Trophoblast cell (in vitro differentiated cells and primary cell): Measurements from ENCODE around the gene PTPRN2.

Experiments
- DNase-seq, 2 donors: peaks; one replicate each; pipeline ENCODE4 v3.0.0-alpha.2; 2016
- H2AFZ ChIP-seq: 2 replicates; pipeline ENCODE4 v1.6.1; 2013; ENCODE audit warnings: low read length, moderate library complexity, mild to moderate bottlenecking; ENCODE audit not compliant: insufficient read depth, poor library complexity
- H2AK5ac ChIP-seq: 2 replicates; pipeline ENCODE4 v1.6.1; 2013; ENCODE audit warnings: mild to moderate bottlenecking, low read length
- H2BK120ac ChIP-seq: 2 replicates; pipeline ENCODE4 v1.6.1; 2013; ENCODE audit warnings: low read length, mild to moderate bottlenecking, moderate library complexity; ENCODE audit not compliant: insufficient read depth, poor library complexity
- H2BK12ac ChIP-seq: 2 replicates; pipeline ENCODE4 v1.6.1; 2013; ENCODE audit warnings: mild to moderate bottlenecking, low read length, moderate library complexity
- H2BK5ac ChIP-seq: 2 replicates; pipeline ENCODE4 v1.6.1; 2013; ENCODE audit warnings: low read length, low read depth, moderate library complexity, mild to moderate bottlenecking; ENCODE audit not compliant: poor library complexity
- H3K14ac ChIP-seq: 2 replicates; pipeline ENCODE4 v1.6.1; 2013; ENCODE audit warnings: mild to moderate bottlenecking, low read length
- H3K18ac ChIP-seq: 2 replicates; pipeline ENCODE4 v1.6.1; 2013; ENCODE audit warnings: mild to moderate bottlenecking, low read length
- H3K23ac ChIP-seq: 2 replicates; pipeline ENCODE4 v1.6.1; 2013; ENCODE audit warnings: low read length
- H3K27ac ChIP-seq: 2 replicates; pipeline ENCODE4 v1.5.1; 2013; ENCODE audit warnings: low read depth, mild to moderate bottlenecking, inconsistent platforms, low read length, moderate library complexity
- H3K27me3 ChIP-seq: 2 replicates; pipeline ENCODE4 v1.6.1; 2013; ENCODE audit warnings: inconsistent platforms, mild to moderate bottlenecking, low read length, moderate library complexity; ENCODE audit not compliant: insufficient read depth
- H3K36me3 ChIP-seq, 2 experiments: 1 replicate in 1 of 2; 2 replicates in 1 of 2; pipeline ENCODE4 v1.6.1; 2013; ENCODE audit warnings: low read length in 2 of 2, mild to moderate bottlenecking in 2 of 2, moderate library complexity in 1 of 2; ENCODE audit not compliant: insufficient read depth in 2 of 2, control insufficient read depth in 1 of 2
- H3K4ac ChIP-seq: 2 replicates; pipeline ENCODE4 v1.6.1; 2013; ENCODE audit warnings: low read depth, mild to moderate bottlenecking, low read length, moderate library complexity
- H3K4me1 ChIP-seq, 2 experiments: 1 replicate in 1 of 2; 2 replicates in 1 of 2; pipeline ENCODE4 v1.6.1; 2013; ENCODE audit warnings: low read length in 2 of 2, mild to moderate bottlenecking in 2 of 2, moderate library complexity in 1 of 2; ENCODE audit not compliant: insufficient read depth in 2 of 2, control insufficient read depth in 1 of 2
- H3K4me2 ChIP-seq: 2 replicates; pipeline ENCODE4 v1.6.1; 2013; ENCODE audit warnings: inconsistent platforms, mild to moderate bottlenecking, low read length, moderate library complexity
- H3K4me3 ChIP-seq: 2 replicates; pipeline ENCODE4 v1.5.1; 2013; ENCODE audit warnings: mild to moderate bottlenecking, low read depth, low read length, inconsistent platforms
- H3K79me1 ChIP-seq: one replicate; pipeline ENCODE4 v1.6.1; 2013; ENCODE audit warnings: low read length
- H3K79me2 ChIP-seq: 2 replicates; pipeline ENCODE4 v1.6.1; 2013; ENCODE audit warnings: low read length, mild to moderate bottlenecking; ENCODE audit not compliant: control insufficient read depth, insufficient read depth, poor library complexity
- H3K9ac ChIP-seq: 2 replicates; pipeline ENCODE4 v1.6.1; 2013; ENCODE audit warnings: mild to moderate bottlenecking, low read length
- H3K9me3 ChIP-seq: 2 replicates; pipeline ENCODE4 v1.6.1; 2013; ENCODE audit warnings: low read depth, mild to moderate bottlenecking, control low read depth, inconsistent platforms, low read length; ENCODE audit not compliant: insufficient read depth
- H4K12ac ChIP-seq: 2 replicates; pipeline ENCODE4 v1.6.1; 2013; ENCODE audit warnings: low read depth, mild to moderate bottlenecking, low read length, moderate library complexity
- H4K8ac ChIP-seq: 2 replicates; pipeline ENCODE4 v1.6.1; 2013; ENCODE audit warnings: low read depth, mild to moderate bottlenecking, low read length, moderate library complexity
- H4K91ac ChIP-seq: one replicate; pipeline ENCODE4 v1.6.1; 2013; ENCODE audit warnings: low read depth, mild to moderate bottlenecking, low read length, moderate library complexity
- WGBS: extraction: QIAGEN DNeasy Blood & Tissue Kit; methylation state at CpG from one replicate; pipeline ENCODE4 v1.1.7; 2013; ENCODE audit warnings: missing lambda C conversion rate; ENCODE audit not compliant: insufficient read length, insufficient coverage; ENCODE audit errors: extremely low coverage; 5-methylcytosine and 5-hydroxymethylcytosine counted together

PTPRN2 gene

GRCh38 chr7:157561523-157561785 is 1026.2 kb downstream of the PTPRN2 start:
- no peak overlapping the region for H3K4ac ChIP-seq
- no CpG with 5 or more reads among the region's 3 CpGs for WGBS

GRCh38 chr7:157560710-157561522 is 1026.7 kb downstream of the PTPRN2 start:
- Histone ChIP-seq H3K79me1 (no peaks in the 10 kb centered on the region), H3K27ac (no peak overlapping the region), H3K9ac (no peak overlapping the region), H3K4me1 (no peaks in the 10 kb centered on the region), H3K18ac (no peak overlapping the region), H4K12ac (no peak overlapping the region), H2AK5ac (no peak overlapping the region), H3K4ac (no peak overlapping the region), H3K9me3 (peaks cover 33% of the 10 kb centered on the region), H3K23ac (no peak overlapping the region), H3K36me3 (no peaks in the 10 kb centered on the region), H4K91ac (no peak overlapping the region), H2BK12ac (no peak overlapping the region), H3K4me2 (no peak overlapping the region), H3K27me3 (no peaks in the 10 kb centered on the region), H2BK5ac (no peak overlapping the region), H2BK120ac (no peak overlapping the region), H3K14ac (no peak overlapping the region), H2AFZ (no peak overlapping the region), H4K8ac (no peak overlapping the region), H3K79me2 (no peaks in the 10 kb centered on the region), H3K4me3 (no peak overlapping the region)
- WGBS = no CpG with 5 or more reads among the region's 29 CpGs
- no peak for DNase-seq

More at GRCh38 chr7:157561523-157561785, 1026.2 kb downstream of the PTPRN2 start:
- Histone ChIP-seq H3K4me1 (no peaks in the 10 kb centered on the region), H2AFZ (no peak overlapping the region), H3K79me2 (no peaks in the 10 kb centered on the region), H2BK5ac (no peak overlapping the region), H3K23ac (no peak overlapping the region), H3K27me3 (no peaks in the 10 kb centered on the region), H3K4me3 (no peak overlapping the region), H3K18ac (no peak overlapping the region), H3K27ac (no peak overlapping the region), H4K91ac (no peak overlapping the region), H3K79me1 (no peaks in the 10 kb centered on the region), H2AK5ac (no peak overlapping the region), H2BK12ac (no peak overlapping the region), H2BK120ac (no peak overlapping the region), H4K8ac (no peak overlapping the region), H3K14ac (no peak overlapping the region), H3K4me2 (no peak overlapping the region), H3K9ac (no peak overlapping the region), H3K36me3 (no peaks in the 10 kb centered on the region), H3K9me3 (peaks cover 27% of the 10 kb centered on the region), H4K12ac (no peak overlapping the region)
- no peak for DNase-seq

- Histone ChIP-seq H3K27ac (no peak overlapping the region), H3K9me3 (peaks cover 33% of the 10 kb centered on the region), H3K27me3 (no peaks in the 10 kb centered on the region), H4K91ac (no peak overlapping the region), H3K23ac (no peak overlapping the region), H4K8ac (no peak overlapping the region), H3K79me2 (no peaks in the 10 kb centered on the region), H3K4me2 (no peak overlapping the region), H3K9ac (no peak overlapping the region), H3K4me1 (no peaks in the 10 kb centered on the region), H2BK120ac (no peak overlapping the region), H4K12ac (no peak overlapping the region), H3K36me3 (no peaks in the 10 kb centered on the region), H2AK5ac (no peak overlapping the region), H2BK12ac (no peak overlapping the region), H3K18ac (no peak overlapping the region), H3K4ac (no peak overlapping the region), H2BK5ac (no peak overlapping the region), H2AFZ (no peak overlapping the region), H3K79me1 (no peaks in the 10 kb centered on the region), H3K4me3 (no peak overlapping the region), H3K14ac (no peak overlapping the region)
- DNase-seq = no peak
- no CpG with 5 or more reads among the region's 20 CpGs for WGBS
Observed at GRCh38 chr7:157560258-157560654, 1027.4 kb downstream of the PTPRN2 start.

GRCh38 chr7:157559596-157560257 is 1027.9 kb downstream of the PTPRN2 start:
- no peaks in the 10 kb centered on the region for H3K36me3 ChIP-seq
- H3K79me2 ChIP-seq = no peaks in the 10 kb centered on the region
- no peak overlapping the region for H3K4ac ChIP-seq
- H4K12ac ChIP-seq = no peak overlapping the region
- no peak overlapping the region for H3K4me2 ChIP-seq
- no peak overlapping the region for H4K91ac ChIP-seq
- H2AFZ ChIP-seq = no peak overlapping the region
- no peak overlapping the region for H3K14ac ChIP-seq
- no peak overlapping the region for H3K4me3 ChIP-seq
- DNase-seq = no peak
- H2AK5ac ChIP-seq = no peak overlapping the region
- no peak overlapping the region for H3K18ac ChIP-seq
- no peaks in the 10 kb centered on the region for H3K4me1 ChIP-seq
- no peaks in the 10 kb centered on the region for H3K27me3 ChIP-seq
- no peak overlapping the region for H2BK120ac ChIP-seq
- H2BK5ac ChIP-seq = no peak overlapping the region
- H3K9me3 ChIP-seq = peaks cover 32% of the 10 kb centered on the region
- no peak overlapping the region for H3K27ac ChIP-seq
- no peaks in the 10 kb centered on the region for H3K79me1 ChIP-seq
- no peak overlapping the region for H3K9ac ChIP-seq
- H3K23ac ChIP-seq = no peak overlapping the region
- no peak overlapping the region for H2BK12ac ChIP-seq
- WGBS = no CpG with 5 or more reads among the region's 20 CpGs
- no peak overlapping the region for H4K8ac ChIP-seq
